ENCODE data around the gene IRX3. TPM values are rescaled to one million over a fixed set of nuclear protein-coding genes. Genes with fewer than 3 reads are reported as not detected.
"Not testable (repeated sequence)": the region's sequence is repeated elsewhere in the genome, so short reads cannot be mapped to it uniquely, and the experiment has no call there.

The IRX3 gene
- total RNA-seq, 1 donor from 2014 or later = 108 TPM

GRCh38 chr16:54253118-54253517 lies 33.5 kb downstream of the IRX3 start:
- ATAC-seq (peak in 1 of 2 donors; percentile 24), DNase-seq (no peak)
- H3K4me1 ChIP-seq = no peaks in the 10 kb centered on the region
- TF ChIP-seq, protein P1, sequence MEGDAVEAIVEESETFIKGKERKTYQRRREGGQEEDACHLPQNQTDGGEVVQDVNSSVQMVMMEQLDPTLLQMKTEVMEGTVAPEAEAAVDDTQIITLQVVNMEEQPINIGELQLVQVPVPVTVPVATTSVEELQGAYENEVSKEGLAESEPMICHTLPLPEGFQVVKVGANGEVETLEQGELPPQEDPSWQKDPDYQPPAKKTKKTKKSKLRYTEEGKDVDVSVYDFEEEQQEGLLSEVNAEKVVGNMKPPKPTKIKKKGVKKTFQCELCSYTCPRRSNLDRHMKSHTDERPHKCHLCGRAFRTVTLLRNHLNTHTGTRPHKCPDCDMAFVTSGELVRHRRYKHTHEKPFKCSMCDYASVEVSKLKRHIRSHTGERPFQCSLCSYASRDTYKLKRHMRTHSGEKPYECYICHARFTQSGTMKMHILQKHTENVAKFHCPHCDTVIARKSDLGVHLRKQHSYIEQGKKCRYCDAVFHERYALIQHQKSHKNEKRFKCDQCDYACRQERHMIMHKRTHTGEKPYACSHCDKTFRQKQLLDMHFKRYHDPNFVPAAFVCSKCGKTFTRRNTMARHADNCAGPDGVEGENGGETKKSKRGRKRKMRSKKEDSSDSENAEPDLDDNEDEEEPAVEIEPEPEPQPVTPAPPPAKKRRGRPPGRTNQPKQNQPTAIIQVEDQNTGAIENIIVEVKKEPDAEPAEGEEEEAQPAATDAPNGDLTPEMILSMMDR (IDR thresholded peaks at IDR 0.05) = no peak
- H3K36me3 ChIP-seq = no peaks in the 10 kb centered on the region
- intact Hi-C loops (cut with DNase I) = no loop called here
- H3K9me3 ChIP-seq = no peaks in the 10 kb centered on the region
- H3K4me3 ChIP-seq = no peak overlapping the region
- H3K27me3 ChIP-seq (ENCODE audit: low read depth) = no peaks in the 10 kb centered on the region
- no peak overlapping the region for H3K27ac ChIP-seq

- Histone ChIP-seq H3K9me3 (no peaks in the 10 kb centered on the region), H3K36me3 (no peaks in the 10 kb centered on the region), H3K4me3 (no peak overlapping the region), H3K27ac (no peak overlapping the region), H3K27me3 (ENCODE audit: low read depth) (no peaks in the 10 kb centered on the region), H3K4me1 (no peaks in the 10 kb centered on the region)
- ATAC-seq (no peak), DNase-seq (no peak)
- TF ChIP-seq, protein P1 (IDR thresholded peaks at IDR 0.05) = no peak
- intact Hi-C loops (cut with DNase I) = no loop called here
These were observed 37.5 kb downstream of the IRX3 start for GRCh38 chr16:54248863-54249710.

DNA sequence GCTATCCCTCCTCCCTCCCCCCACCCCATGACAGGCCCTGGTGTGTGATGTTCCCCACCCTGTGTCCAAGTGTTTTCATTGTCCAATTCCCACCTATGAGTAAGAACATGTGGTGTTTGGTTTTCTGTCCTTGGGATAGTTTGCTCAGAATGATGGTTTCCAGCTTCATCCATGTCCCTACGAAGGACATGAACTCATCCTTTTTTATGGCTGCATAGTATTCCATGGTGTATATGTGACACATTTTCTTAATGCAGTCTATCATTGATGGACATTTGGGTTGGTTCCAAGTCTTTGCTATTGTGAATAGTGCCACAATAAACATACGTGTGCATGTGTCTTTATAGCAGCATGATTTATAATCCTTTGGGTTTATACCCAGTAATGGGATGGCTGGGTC lies 38.9 kb downstream of the IRX3 start:
- DNase-seq; H3K4me3 ChIP-seq; H3K36me3 ChIP-seq; H3K27me3 ChIP-seq (ENCODE audit: low read depth); ATAC-seq; H3K9me3 ChIP-seq; H3K27ac ChIP-seq; H3K4me1 ChIP-seq; intact Hi-C loops (cut with DNase I): not testable (repeated sequence)

- intact Hi-C loops (cut with DNase I) = no loop called here
- TF ChIP-seq, protein P1 (IDR thresholded peaks at IDR 0.05) = no peak
These were observed 40.1 kb downstream of the IRX3 start for GRCh38 chr16:54246454-54246821.

GRCh38 chr16:54245788-54246453 lies 40.7 kb downstream of the IRX3 start:
- no peaks in the 10 kb centered on the region for H3K9me3 ChIP-seq
- H3K4me3 ChIP-seq = no peak overlapping the region
- TF ChIP-seq, protein P1 (IDR thresholded peaks at IDR 0.05) = no peak
- DNase-seq (no peak), ATAC-seq (no peak)
- H3K4me1 ChIP-seq = no peaks in the 10 kb centered on the region
- no peaks in the 10 kb centered on the region for H3K36me3 ChIP-seq
- H3K27ac ChIP-seq = no peak overlapping the region
- intact Hi-C loops (cut with DNase I) = no loop called here
- no peaks in the 10 kb centered on the region for H3K27me3 ChIP-seq (ENCODE audit: low read depth)

More at GRCh38 chr16:54246454-54246821, 40.1 kb downstream of the IRX3 start:
- Histone ChIP-seq H3K27me3 (ENCODE audit: low read depth) (no peaks in the 10 kb centered on the region), H3K9me3 (no peaks in the 10 kb centered on the region), H3K27ac (no peak overlapping the region), H3K36me3 (no peaks in the 10 kb centered on the region), H3K4me1 (no peaks in the 10 kb centered on the region), H3K4me3 (no peak overlapping the region)
- ATAC-seq (no peak), DNase-seq (no peak)
